Nephron progenitor cell (in vitro differentiated cells): Measurements from ENCODE around the gene SUSD4.
A peak's percentile ranks its signal among the peaks of the same experiment; 100 is the strongest.

ENCODE experiments used
- DNase-seq: peaks from one replicate; pipeline ENCODE4 v3.0.0; 2021
- H3K27ac Mint-ChIP-seq: 2 replicates; pipeline ENCODE4 v1.8.0; 2021; ENCODE audit warnings: mild to moderate bottlenecking, moderate library complexity, mixed read lengths
- H3K27me3 Mint-ChIP-seq: 2 replicates; pipeline ENCODE4 v1.8.0; 2021; ENCODE audit warnings: mild to moderate bottlenecking, low read depth, mixed read lengths; ENCODE audit not compliant: poor library complexity
- H3K36me3 Mint-ChIP-seq: 2 replicates; pipeline ENCODE4 v1.8.0; 2021; ENCODE audit warnings: low read depth, mixed read lengths
- H3K4me1 Mint-ChIP-seq: 2 replicates; pipeline ENCODE4 v1.8.0; 2021; ENCODE audit warnings: mixed read lengths
- H3K4me3 Mint-ChIP-seq: 2 replicates; pipeline ENCODE4 v1.8.0; 2021; ENCODE audit warnings: mild to moderate bottlenecking, moderate library complexity, mixed read lengths
- H3K9me3 Mint-ChIP-seq: 2 replicates; pipeline ENCODE4 v1.8.0; 2021; ENCODE audit warnings: mild to moderate bottlenecking, moderate library complexity, mixed read lengths
- CTCF ChIP-seq: fragments of 200-600 bp; sonication (generic); IDR thresholded peaks from 2 replicates; pipeline ENCODE4 v1.5.0; 2021; ENCODE audit warnings: antibody characterized with exemption

The SUSD4 gene

GRCh38 chr1:223207293-223208066 lies 156.5 kb downstream of the SUSD4 start:
- H3K4me3 Mint-ChIP-seq, result no peak overlapping the region
- no peaks in the 10 kb centered on the region for H3K9me3 Mint-ChIP-seq
- TF ChIP-seq CTCF, result no peak
- DNase-seq, result no peak
- peaks cover 67% of the 10 kb centered on the region for H3K4me1 Mint-ChIP-seq
- peak overlapping the region; percentile 80 for H3K27ac Mint-ChIP-seq
- no peaks in the 10 kb centered on the region for H3K36me3 Mint-ChIP-seq
- peaks cover 6% of the 10 kb centered on the region for H3K27me3 Mint-ChIP-seq

- Mint-ChIP-seq H3K36me3 (no peaks in the 10 kb centered on the region), H3K27ac (peak overlapping the region; percentile 45), H3K9me3 (no peaks in the 10 kb centered on the region), H3K4me3 (no peak overlapping the region), H3K4me1 (peaks cover 60% of the 10 kb centered on the region), H3K27me3 (peaks cover 7% of the 10 kb centered on the region)
- TF ChIP-seq CTCF, result no peak
- no peak for DNase-seq
These were observed 159.6 kb downstream of the SUSD4 start for GRCh38 chr1:223204424-223204823.

- Mint-ChIP-seq H3K27me3 (peaks cover 7% of the 10 kb centered on the region), H3K4me3 (no peak overlapping the region), H3K9me3 (no peaks in the 10 kb centered on the region), H3K36me3 (no peaks in the 10 kb centered on the region), H3K4me1 (peaks cover 60% of the 10 kb centered on the region), H3K27ac (no peak overlapping the region)
- DNase-seq, result no peak
- no peak for TF ChIP-seq CTCF
These were observed 160.3 kb downstream of the SUSD4 start for GRCh38 chr1:223203694-223204093.

- Mint-ChIP-seq H3K9me3 (no peaks in the 10 kb centered on the region), H3K27me3 (peaks cover 10% of the 10 kb centered on the region), H3K27ac (no peak overlapping the region), H3K4me3 (no peak overlapping the region), H3K36me3 (no peaks in the 10 kb centered on the region), H3K4me1 (peaks cover 58% of the 10 kb centered on the region)
- no peak for DNase-seq
- TF ChIP-seq CTCF, result no peak
These were observed 161.0 kb downstream of the SUSD4 start for GRCh38 chr1:223203034-223203408.

GRCh38 chr1:223202376-223203033 lies 161.5 kb downstream of the SUSD4 start:
- no peak overlapping the region for H3K27ac Mint-ChIP-seq
- no peak for TF ChIP-seq CTCF
- H3K4me3 Mint-ChIP-seq, result no peak overlapping the region
- DNase-seq, result no peak
- H3K36me3 Mint-ChIP-seq, result no peaks in the 10 kb centered on the region
- peaks cover 53% of the 10 kb centered on the region for H3K4me1 Mint-ChIP-seq
- no peaks in the 10 kb centered on the region for H3K9me3 Mint-ChIP-seq
- H3K27me3 Mint-ChIP-seq, result peaks cover 10% of the 10 kb centered on the region
